Progenitor cell of endocrine pancreas (in vitro differentiated cells): ENCODE data around the gene WWC2. TPM values are rescaled to one million over a fixed set of nuclear protein-coding genes. Genes with fewer than 3 reads are reported as not detected.
A peak's percentile ranks its signal among the peaks of the same experiment; 100 is the strongest.

Experiments
- DNase-seq: peaks from one replicate; pipeline ENCODE4 v3.0.0; 2021; ENCODE audit warnings: low spot score; ENCODE audit not compliant: unreplicated experiment
- H3K27ac Mint-ChIP-seq: 2 replicates; pipeline ENCODE4 v1.8.0; 2021; ENCODE audit warnings: mild to moderate bottlenecking, moderate library complexity, mixed read lengths
- H3K27me3 Mint-ChIP-seq: 2 replicates; pipeline ENCODE4 v1.8.0; 2021; ENCODE audit warnings: mixed read lengths
- H3K36me3 Mint-ChIP-seq: 2 replicates; pipeline ENCODE4 v1.8.0; 2022; ENCODE audit warnings: mixed read lengths; ENCODE audit not compliant: insufficient read depth
- H3K4me1 Mint-ChIP-seq: 2 replicates; pipeline ENCODE4 v1.8.0; 2021; ENCODE audit warnings: low read depth, mixed read lengths
- H3K4me3 Mint-ChIP-seq: 2 replicates; pipeline ENCODE4 v1.8.0; 2021; ENCODE audit warnings: low read depth, mild to moderate bottlenecking, moderate library complexity, mixed read lengths
- H3K9me3 Mint-ChIP-seq: 2 replicates; pipeline ENCODE4 v1.8.0; 2021; ENCODE audit warnings: low read depth, mixed read lengths
- CTCF ChIP-seq: fragments of 200-600 bp; sonication (generic); IDR thresholded peaks from one replicate; pipeline ENCODE4 v1.5.0; 2021; ENCODE audit warnings: antibody characterized with exemption, mild to moderate bottlenecking; ENCODE audit not compliant: unreplicated experiment
- total RNA-seq: library from RNA; stranded (reverse); gene quantifications from 2 replicates; pipeline ENCODE4 v1.2.1, GENCODE V29; 2021

WWC2 gene
- total RNA-seq, 1 donor from 2014 or later: 57.0 TPM

GRCh38 chr4:183362916-183363542 lies 264.0 kb downstream of the WWC2 start:
- Mint-ChIP-seq H3K36me3 (no peaks in the 10 kb centered on the region), H3K27ac (no peak overlapping the region), H3K4me1 (peaks cover 10% of the 10 kb centered on the region), H3K4me3 (no peak overlapping the region), H3K27me3 (peaks cover 9% of the 10 kb centered on the region), H3K9me3 (no peaks in the 10 kb centered on the region)
- DNase-seq: no peak
- peak; percentile 25 for TF ChIP-seq CTCF

- H3K4me1 Mint-ChIP-seq: peaks cover 10% of the 10 kb centered on the region
- peaks cover 6% of the 10 kb centered on the region for H3K27me3 Mint-ChIP-seq
- no peaks in the 10 kb centered on the region for H3K9me3 Mint-ChIP-seq
- H3K4me3 Mint-ChIP-seq: no peak overlapping the region
- H3K36me3 Mint-ChIP-seq: no peaks in the 10 kb centered on the region
- H3K27ac Mint-ChIP-seq: no peak overlapping the region
- no peak for DNase-seq
- no peak for TF ChIP-seq CTCF
Measured at GRCh38 chr4:183364025-183364424, 265.0 kb downstream of the WWC2 start.

DNA sequence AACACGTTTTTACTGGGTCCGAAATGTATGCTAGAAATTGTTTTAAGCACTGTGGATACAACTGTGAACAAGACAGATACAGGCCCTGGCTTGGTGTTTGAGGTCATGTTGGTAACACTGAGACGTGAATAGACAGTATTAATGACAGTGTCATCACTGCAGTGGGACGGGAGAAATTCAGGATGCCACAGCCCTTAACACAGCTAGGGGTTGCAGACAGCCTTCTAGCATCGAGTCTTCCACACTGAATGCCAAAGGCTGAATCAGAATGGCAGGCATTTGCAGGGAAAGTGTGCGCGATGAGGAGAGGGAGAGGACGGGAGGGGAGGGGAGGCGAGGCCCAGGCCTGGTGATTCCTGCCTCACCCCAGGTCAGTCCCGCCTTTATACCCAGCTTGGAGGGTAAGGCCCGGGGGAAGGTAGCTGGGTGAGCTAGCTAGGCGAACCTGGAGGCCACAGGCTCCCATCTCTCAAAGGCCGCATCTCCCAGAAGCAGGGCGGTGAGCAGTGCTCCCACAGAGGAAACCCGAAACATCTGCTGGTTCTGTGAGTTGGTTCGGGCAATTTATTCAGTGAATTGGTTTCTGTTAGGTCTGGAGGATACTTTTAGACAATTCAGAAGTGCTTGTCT lies 267.3 kb downstream of the WWC2 start:
- no peak for DNase-seq
- H3K9me3 Mint-ChIP-seq: no peaks in the 10 kb centered on the region
- no peaks in the 10 kb centered on the region for H3K36me3 Mint-ChIP-seq
- H3K27ac Mint-ChIP-seq: no peak overlapping the region
- H3K4me3 Mint-ChIP-seq: no peak overlapping the region
- peaks cover 6% of the 10 kb centered on the region for H3K27me3 Mint-ChIP-seq
- peaks cover 10% of the 10 kb centered on the region for H3K4me1 Mint-ChIP-seq
- TF ChIP-seq CTCF: no peak

DNA sequence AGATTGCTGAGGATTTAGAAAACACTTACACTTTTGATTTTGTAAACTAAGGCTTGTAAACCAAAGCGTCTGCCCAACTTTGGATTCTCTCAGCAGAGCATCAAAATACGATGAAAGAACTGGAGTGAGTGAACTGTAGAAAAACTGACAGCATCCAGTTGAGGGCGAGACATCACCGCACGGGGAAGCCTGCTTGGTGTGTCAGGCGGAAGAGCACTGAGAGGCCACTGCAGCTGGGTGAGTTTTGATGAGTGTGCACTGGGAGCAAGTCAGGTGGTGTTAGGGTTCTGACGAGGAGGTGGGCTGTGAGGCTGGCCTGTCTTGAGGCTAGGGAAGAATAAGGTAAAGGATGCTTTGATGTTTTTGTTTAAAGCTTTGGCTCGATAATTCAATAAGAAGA lies 270.0 kb downstream of the WWC2 start:
- no peak for TF ChIP-seq CTCF
- Mint-ChIP-seq H3K27ac (no peak overlapping the region), H3K9me3 (peaks cover 6% of the 10 kb centered on the region), H3K36me3 (peaks cover 1% of the 10 kb centered on the region), H3K27me3 (peaks cover 6% of the 10 kb centered on the region), H3K4me1 (peaks cover 8% of the 10 kb centered on the region), H3K4me3 (no peak overlapping the region)
- DNase-seq: no peak

Other genes starting within 250 kb of the WWC2 start
- gene DCTD, start 181.9 kb upstream of the WWC2 start, total RNA-seq: 99.4 and 104 TPM in 2 replicates
- not detected in 2 replicates for gene CLDN22, start 221.0 kb downstream of the WWC2 start, total RNA-seq
- not detected in 2 replicates for gene CLDN24, start 223.2 kb downstream of the WWC2 start, total RNA-seq